Fibroblast of the aortic adventitia (primary cell): ENCODE results near the gene SPTBN4. TPM values are rescaled to one million over a fixed set of nuclear protein-coding genes. Genes with fewer than 3 reads are reported as not detected.
A peak's percentile ranks its signal among the peaks of the same experiment; 100 is the strongest.
"Not testable (repeated sequence)": the region's sequence is repeated elsewhere in the genome, so short reads cannot be mapped to it uniquely, and the experiment has no call there.

Experiments used
- DNase-seq: peaks from one replicate; pipeline ENCODE4 v3.0.0-alpha.2; 2010; ENCODE audit warnings: low read depth
- H3K4me3 ChIP-seq: 2 replicates; pipeline ENCODE4 v1.5.1; 2011; ENCODE audit warnings: low read depth, mild to moderate bottlenecking, control low read depth, low read length, moderate library complexity
- CTCF ChIP-seq: IDR thresholded peaks from 2 replicates; pipeline ENCODE4 v1.5.1; 2011; ENCODE audit warnings: mild to moderate bottlenecking, low read length, control low read depth, inconsistent platforms; ENCODE audit not compliant: insufficient read depth
- total RNA-seq: library from RNA; depleted of rRNA; stranded (reverse); fragments of >200 nt; gene quantifications from 2 replicates; pipeline ENCODE4 v1.2.3, GENCODE V29; 2012; ENCODE audit warnings: low replicate concordance

SPTBN4 gene
- total RNA-seq, 1 donor: 3.5 TPM

GRCh38 chr19:40465557-40466218 is 1.1 kb upstream of the SPTBN4 start, which contains the start of gene BLVRB:
BLVRB (minus strand) TSS chr19:40465745; CDS start chr19:40465688, 57 bp downstream.
- peak within 1 kb of the TSS; percentile 91 for H3K4me3 ChIP-seq
- peak; percentile 99 for DNase-seq
- no peak for TF ChIP-seq CTCF

- DNase-seq: no peak
- TF ChIP-seq CTCF: no peak
- peak overlapping the region; percentile 53 for H3K4me3 ChIP-seq
Observed at GRCh38 chr19:40466219-40466984, 399 bp upstream of the SPTBN4 start.

- DNase-seq: no peak
- no peak for TF ChIP-seq CTCF
- H3K4me3 ChIP-seq: no peak overlapping the region
Observed at GRCh38 chr19:40469011-40469410, 2.2 kb downstream of the SPTBN4 start.

GRCh38 chr19:40471111-40471510 is 4.3 kb downstream of the SPTBN4 start:
- no peak overlapping the region for H3K4me3 ChIP-seq
- DNase-seq: no peak
- TF ChIP-seq CTCF: no peak

- DNase-seq: no peak
- no peak overlapping the region for H3K4me3 ChIP-seq
- no peak for TF ChIP-seq CTCF
Observed at GRCh38 chr19:40472516-40472915, 5.7 kb downstream of the SPTBN4 start.

GRCh38 chr19:40474737-40475136 is 7.9 kb downstream of the SPTBN4 start:
- no peak for DNase-seq
- H3K4me3 ChIP-seq: no peak overlapping the region
- no peak for TF ChIP-seq CTCF

GRCh38 chr19:40475878-40476644 is 9.3 kb downstream of the SPTBN4 start:
- DNase-seq: peak; percentile 21
- not testable (repeated sequence) for H3K4me3 ChIP-seq
